Gastroesophageal sphincter (tissue), 4 donors: ENCODE measurements around the gene ADH4. TPM values are rescaled to one million over a fixed set of nuclear protein-coding genes. Genes with fewer than 3 reads are reported as not detected.
"Not testable (repeated sequence)": the region's sequence is repeated elsewhere in the genome, so short reads cannot be mapped to it uniquely, and the experiment has no call there.

Source experiments
- ATAC-seq: fragments of 150-250 bp; one replicate; pipeline ENCODE4 v1.9.1; 2016; ENCODE audit warnings: mild to moderate bottlenecking, moderate library complexity
- H3K27ac ChIP-seq, 4 donors: fragments of 200-600 bp; sonication (generic) in 3 of 4; 1 replicate in 3 of 4; 2 replicates in 1 of 4; pipeline ENCODE4 v1.5.1; 2016 to 2019
- H3K27me3 ChIP-seq: fragments of 200-600 bp; sonication (generic); one replicate; pipeline ENCODE4 v1.5.1; 2019
- H3K36me3 ChIP-seq, 2 donors: fragments of 200-600 bp; sonication (generic); one replicate each; pipeline ENCODE4 v1.5.1; 2019; ENCODE audit warnings: control low read depth in 1 of 2
- H3K4me1 ChIP-seq, 3 donors: fragments of 200-600 bp; sonication (generic); 1 replicate in 2 of 3; 2 replicates in 1 of 3; pipeline ENCODE4 v1.5.1; 2016 to 2019; ENCODE audit warnings: control low read depth in 2 of 3
- H3K4me3 ChIP-seq, 2 donors: fragments of 200-600 bp; sonication (generic); one replicate each; pipeline ENCODE4 v1.5.1; 2019; ENCODE audit warnings: mild to moderate bottlenecking in 1 of 2, moderate library complexity in 1 of 2
- H3K9me3 ChIP-seq, 3 donors: fragments of 200-600 bp; sonication (generic); one replicate each; pipeline ENCODE4 v1.5.1; 2017 to 2019; ENCODE audit warnings: control low read depth in 2 of 3
- EP300 ChIP-seq: sonication (generic); formaldehyde crosslinking; IDR thresholded peaks from one replicate; pipeline ENCODE4 v1.6.1; 2017; ENCODE audit warnings: antibody characterized with exemption, mild to moderate bottlenecking
- POLR2A ChIP-seq, 2 donors: fragments of 450-650 bp; IDR thresholded peaks; one replicate each; pipeline ENCODE4 v1.6.1; 2017; ENCODE audit warnings: antibody characterized with exemption in 2 of 2, mild to moderate bottlenecking in 2 of 2, moderate library complexity in 1 of 2
- POLR2AphosphoS5 ChIP-seq: sonication (generic); formaldehyde crosslinking; IDR thresholded peaks from one replicate; pipeline ENCODE4 v1.6.1; 2017; ENCODE audit warnings: antibody characterized with exemption
- WGBS, 2 donors: methylation state at CpG; one replicate each; pipeline ENCODE4 v1.1.5; 2018; ENCODE audit warnings: low coverage in 1 of 2; 5-methylcytosine and 5-hydroxymethylcytosine counted together
- total RNA-seq, 4 donors: library from RNA; depleted of rRNA; stranded (reverse); fragments of >200 nt; gene quantifications; one replicate each; pipeline ENCODE4 v1.1.0, GENCODE V29; 2016
- TF ChIP-seq, protein P1 (sequence below), 4 experiments: fragments of 200-600 bp in 2 of 4; fragments of 450-650 bp in 2 of 4; sonication (generic) in 1 of 4; IDR thresholded peaks; one replicate each; pipeline ENCODE4 v1.5.1; 2017 to 2019; ENCODE audit warnings: antibody characterized with exemption in 4 of 4, mild to moderate bottlenecking in 2 of 4, moderate library complexity in 2 of 4

The ADH4 gene
- total RNA-seq, 4 donors from 2014 or later: 1.1 to 10.9 (median 4.1) TPM

DNA sequence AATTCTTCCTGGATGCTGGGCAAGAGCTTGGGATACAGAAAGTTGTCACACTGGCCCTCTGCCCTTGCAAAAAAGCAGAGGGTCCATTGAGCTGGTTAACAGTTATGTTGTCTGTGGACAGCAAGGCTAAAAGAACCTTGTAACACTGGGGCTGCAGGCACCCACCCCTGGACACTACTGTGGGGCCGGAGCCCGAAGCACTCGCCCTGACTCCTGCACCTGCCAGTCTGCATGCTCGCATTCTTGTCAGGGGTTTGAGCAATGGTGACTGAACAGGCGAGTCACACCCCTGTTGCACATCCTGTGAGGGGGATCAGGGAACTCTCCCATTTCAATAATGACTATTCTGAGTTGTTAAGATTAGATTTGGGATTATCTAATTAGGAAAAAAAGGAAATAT is 23.6 kb downstream of the ADH4 start:
- no peak overlapping the region for H3K27ac ChIP-seq
- WGBS, 2 donors: 80 to 92% methylated on average over 1 to 4 of the region's 5 CpGs
- ATAC-seq: no peak
- no peak overlapping the region for H3K4me3 ChIP-seq
- no peaks in the 10 kb centered on the region for H3K27me3 ChIP-seq
- no peaks in the 10 kb centered on the region for H3K36me3 ChIP-seq
- TF ChIP-seq POLR2A (IDR thresholded peaks at IDR 0.05) (no peak), EP300 (no peak), POLR2AphosphoS5 (no peak)
- TF ChIP-seq, protein P1, sequence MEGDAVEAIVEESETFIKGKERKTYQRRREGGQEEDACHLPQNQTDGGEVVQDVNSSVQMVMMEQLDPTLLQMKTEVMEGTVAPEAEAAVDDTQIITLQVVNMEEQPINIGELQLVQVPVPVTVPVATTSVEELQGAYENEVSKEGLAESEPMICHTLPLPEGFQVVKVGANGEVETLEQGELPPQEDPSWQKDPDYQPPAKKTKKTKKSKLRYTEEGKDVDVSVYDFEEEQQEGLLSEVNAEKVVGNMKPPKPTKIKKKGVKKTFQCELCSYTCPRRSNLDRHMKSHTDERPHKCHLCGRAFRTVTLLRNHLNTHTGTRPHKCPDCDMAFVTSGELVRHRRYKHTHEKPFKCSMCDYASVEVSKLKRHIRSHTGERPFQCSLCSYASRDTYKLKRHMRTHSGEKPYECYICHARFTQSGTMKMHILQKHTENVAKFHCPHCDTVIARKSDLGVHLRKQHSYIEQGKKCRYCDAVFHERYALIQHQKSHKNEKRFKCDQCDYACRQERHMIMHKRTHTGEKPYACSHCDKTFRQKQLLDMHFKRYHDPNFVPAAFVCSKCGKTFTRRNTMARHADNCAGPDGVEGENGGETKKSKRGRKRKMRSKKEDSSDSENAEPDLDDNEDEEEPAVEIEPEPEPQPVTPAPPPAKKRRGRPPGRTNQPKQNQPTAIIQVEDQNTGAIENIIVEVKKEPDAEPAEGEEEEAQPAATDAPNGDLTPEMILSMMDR (IDR thresholded peaks at IDR 0.05): no peak
- no peaks in the 10 kb centered on the region for H3K9me3 ChIP-seq
- H3K4me1 ChIP-seq: peaks cover 0 to 9% (median 0%) of the 10 kb centered on the region in 3 donors

- H3K36me3 ChIP-seq: no peaks in the 10 kb centered on the region
- ATAC-seq: no peak
- no peak overlapping the region for H3K4me3 ChIP-seq
- TF ChIP-seq POLR2A (IDR thresholded peaks at IDR 0.05) (no peak), POLR2AphosphoS5 (no peak), EP300 (no peak)
- TF ChIP-seq, protein P1 (IDR thresholded peaks at IDR 0.05): peak in 1 of 4 experiments; percentile 38
- WGBS, 2 donors: 35 to 43% methylated on average over 8 of the region's 9 CpGs
- H3K9me3 ChIP-seq: no peaks in the 10 kb centered on the region
- H3K4me1 ChIP-seq: peaks cover 0 to 9% (median 0%) of the 10 kb centered on the region in 3 donors
- no peaks in the 10 kb centered on the region for H3K27me3 ChIP-seq
- H3K27ac ChIP-seq: no peak overlapping the region
Measured at GRCh38 chr4:99117876-99118693, 26.0 kb downstream of the ADH4 start.

DNA sequence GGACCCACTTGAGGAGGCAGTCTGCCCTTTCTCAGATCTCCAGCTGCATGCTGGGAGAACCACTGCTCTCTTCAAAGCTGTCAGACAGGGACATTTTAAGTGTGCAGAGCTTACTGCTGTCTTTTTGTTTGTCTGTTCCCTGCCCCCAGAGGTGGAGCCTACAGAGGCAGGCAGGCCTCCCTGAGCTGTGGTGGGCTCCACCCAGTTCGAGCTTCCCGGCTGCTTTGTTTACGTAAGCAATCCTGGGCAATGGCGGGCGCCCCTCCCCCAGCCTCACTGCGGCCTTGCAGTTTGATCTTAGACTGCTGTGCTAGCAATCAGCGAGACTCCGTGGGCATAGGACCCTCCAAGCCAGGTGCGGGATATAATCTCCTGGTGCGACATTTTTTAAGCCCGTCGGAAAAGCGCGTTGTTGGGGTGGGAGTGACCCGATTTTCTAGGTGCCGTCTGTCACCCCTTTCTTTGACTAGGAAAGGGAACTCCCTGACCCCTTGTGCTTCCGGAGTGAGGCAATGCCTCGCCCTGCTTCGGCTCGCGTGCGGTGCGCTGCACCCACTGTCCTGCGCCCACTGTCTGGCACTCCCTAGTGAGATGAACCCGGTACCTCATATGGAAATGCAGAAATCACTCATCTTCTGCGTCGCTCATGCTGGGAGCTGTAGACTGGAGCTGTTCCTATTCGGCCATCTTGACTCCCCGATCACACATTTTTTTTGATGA is 26.8 kb downstream of the ADH4 start:
- H3K36me3 ChIP-seq, H3K9me3 ChIP-seq, ATAC-seq, H3K27ac ChIP-seq, H3K4me1 ChIP-seq, H3K27me3 ChIP-seq, H3K4me3 ChIP-seq: not testable (repeated sequence)
- 88 to 97% methylated on average over 6 to 13 of the region's 29 CpGs for WGBS, 2 donors

DNA sequence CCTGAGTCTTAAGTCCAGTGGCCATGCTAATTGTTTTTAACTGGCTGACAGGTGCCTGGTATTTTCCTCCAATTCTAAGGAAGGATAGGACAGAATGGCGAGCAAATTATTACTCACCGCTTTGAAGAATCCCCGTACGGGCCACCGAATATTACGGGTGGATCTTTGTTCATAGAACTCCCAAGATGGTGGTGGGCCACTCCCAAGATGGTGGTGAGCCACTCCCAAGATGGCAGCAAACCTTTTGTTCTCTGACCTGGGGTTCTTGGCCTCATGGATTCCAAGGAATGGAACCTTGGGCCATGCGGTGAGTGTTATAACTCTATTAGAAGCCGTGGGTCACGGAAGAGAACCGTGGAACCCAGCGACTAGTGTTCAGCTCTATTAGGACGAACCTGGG is 34.8 kb downstream of the ADH4 start:
- ATAC-seq, H3K36me3 ChIP-seq, H3K4me1 ChIP-seq, H3K9me3 ChIP-seq, H3K4me3 ChIP-seq, H3K27ac ChIP-seq, H3K27me3 ChIP-seq: not testable (repeated sequence)
- 79 to 83% methylated on average over 10 to 12 of the region's 12 CpGs for WGBS, 2 donors

GRCh38 chr4:99104153-99104552 is 39.9 kb downstream of the ADH4 start:
- Histone ChIP-seq H3K9me3 (no peaks in the 10 kb centered on the region), H3K27ac (no peak overlapping the region), H3K36me3 (no peaks in the 10 kb centered on the region), H3K4me1 (no peaks in the 10 kb centered on the region), H3K4me3 (no peak overlapping the region), H3K27me3 (no peaks in the 10 kb centered on the region)
- TF ChIP-seq, protein P1 (IDR thresholded peaks at IDR 0.05): no peak
- TF ChIP-seq POLR2A (IDR thresholded peaks at IDR 0.05) (no peak), EP300 (no peak), POLR2AphosphoS5 (no peak)
- WGBS, 2 donors: 67 to 90% methylated on average over 1 of the region's 1 CpG
- no peak for ATAC-seq

- no peaks in the 10 kb centered on the region for H3K9me3 ChIP-seq
- H3K4me1 ChIP-seq: no peaks in the 10 kb centered on the region
- ATAC-seq: no peak
- no peaks in the 10 kb centered on the region for H3K27me3 ChIP-seq
- H3K27ac ChIP-seq: no peak overlapping the region
- H3K4me3 ChIP-seq: no peak overlapping the region
- no peaks in the 10 kb centered on the region for H3K36me3 ChIP-seq
- TF ChIP-seq POLR2A (IDR thresholded peaks at IDR 0.05) (no peak), POLR2AphosphoS5 (no peak), EP300 (no peak)
- TF ChIP-seq, protein P1 (IDR thresholded peaks at IDR 0.05): no peak
Measured at GRCh38 chr4:99103166-99103565, 40.9 kb downstream of the ADH4 start.
